GM06990 (cell line): ENCODE measurements around the gene PLXNB2.

Source experiments
- DNase-seq: peaks from one replicate; pipeline ENCODE4 v3.0.0-alpha.2; 2011; ENCODE audit not compliant: insufficient read length; ENCODE audit errors: extremely low read depth
- H3K27me3 ChIP-seq: replicated peaks from 2 replicates; pipeline ENCODE4 v1.6.0; 2011; ENCODE audit warnings: low read length; ENCODE audit not compliant: control insufficient read depth, insufficient read depth
- H3K36me3 ChIP-seq: 2 replicates; pipeline ENCODE4 v1.5.1; 2011; ENCODE audit warnings: low read length; ENCODE audit not compliant: control insufficient read depth, insufficient read depth
- H3K4me3 ChIP-seq: replicated peaks from 2 replicates; pipeline ENCODE4 v1.5.1; 2011; ENCODE audit warnings: low read depth, mild to moderate bottlenecking, control low read depth, low read length
- TF ChIP-seq, protein P1 (sequence below): IDR thresholded peaks from 2 replicates; pipeline ENCODE4 v1.5.1; 2011; ENCODE audit warnings: low read length, control low read depth, mild to moderate bottlenecking, inconsistent platforms; ENCODE audit not compliant: insufficient read depth, poor library complexity, severe bottlenecking

The PLXNB2 gene

DNA sequence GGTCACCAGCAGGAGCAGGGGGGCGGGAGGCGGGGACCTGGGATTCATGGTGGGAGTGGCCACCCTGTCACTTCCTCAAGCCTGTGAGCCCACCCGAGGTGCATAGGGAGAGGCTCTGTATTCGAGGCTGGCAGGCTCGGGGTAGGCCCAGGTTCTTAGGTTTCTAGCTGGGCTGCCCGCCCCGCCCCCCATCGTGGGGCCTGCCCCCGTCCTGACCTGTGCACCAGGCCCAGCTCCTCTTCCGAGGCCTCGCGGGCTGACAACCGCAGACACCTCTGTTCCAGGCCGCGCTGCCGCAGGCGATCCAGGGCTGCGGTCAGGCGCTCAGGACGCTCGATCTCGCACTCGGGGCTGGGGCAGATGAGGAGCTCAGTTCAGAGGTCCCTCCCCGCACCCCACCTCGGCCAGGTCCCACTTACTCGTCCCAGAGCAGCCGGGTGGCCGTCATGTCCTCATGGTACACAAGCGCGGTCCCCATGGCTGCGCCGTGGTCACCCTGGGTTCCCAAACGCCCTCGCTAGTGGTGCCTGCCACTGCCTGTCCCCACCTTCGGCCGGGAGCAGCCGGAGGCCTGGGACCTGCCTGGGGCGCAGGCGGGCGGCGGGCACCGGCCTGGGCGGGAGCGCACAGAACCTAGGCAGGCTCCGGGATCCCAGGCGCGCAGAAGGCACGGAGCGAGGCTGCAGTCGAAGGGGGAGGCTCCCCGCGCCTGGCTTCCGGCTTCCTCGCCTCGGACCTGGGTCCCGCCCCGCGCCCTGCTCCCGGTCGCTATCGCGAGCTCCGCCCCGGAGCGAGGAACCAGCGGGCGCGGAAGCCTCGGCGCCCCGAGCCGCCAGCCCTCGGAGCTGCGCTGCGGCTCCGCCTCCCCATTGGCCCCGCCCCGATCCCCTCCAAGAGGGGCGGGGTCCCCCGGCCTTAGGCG, 56.6 kb downstream of the PLXNB2 start, which contains the start of gene HDAC10:
TSS of gene HDAC10 (minus strand) at position 711 of the 922 bp plus-strand sequence. CDS start at position 478, 233 bp downstream.
- TF ChIP-seq, protein P1, sequence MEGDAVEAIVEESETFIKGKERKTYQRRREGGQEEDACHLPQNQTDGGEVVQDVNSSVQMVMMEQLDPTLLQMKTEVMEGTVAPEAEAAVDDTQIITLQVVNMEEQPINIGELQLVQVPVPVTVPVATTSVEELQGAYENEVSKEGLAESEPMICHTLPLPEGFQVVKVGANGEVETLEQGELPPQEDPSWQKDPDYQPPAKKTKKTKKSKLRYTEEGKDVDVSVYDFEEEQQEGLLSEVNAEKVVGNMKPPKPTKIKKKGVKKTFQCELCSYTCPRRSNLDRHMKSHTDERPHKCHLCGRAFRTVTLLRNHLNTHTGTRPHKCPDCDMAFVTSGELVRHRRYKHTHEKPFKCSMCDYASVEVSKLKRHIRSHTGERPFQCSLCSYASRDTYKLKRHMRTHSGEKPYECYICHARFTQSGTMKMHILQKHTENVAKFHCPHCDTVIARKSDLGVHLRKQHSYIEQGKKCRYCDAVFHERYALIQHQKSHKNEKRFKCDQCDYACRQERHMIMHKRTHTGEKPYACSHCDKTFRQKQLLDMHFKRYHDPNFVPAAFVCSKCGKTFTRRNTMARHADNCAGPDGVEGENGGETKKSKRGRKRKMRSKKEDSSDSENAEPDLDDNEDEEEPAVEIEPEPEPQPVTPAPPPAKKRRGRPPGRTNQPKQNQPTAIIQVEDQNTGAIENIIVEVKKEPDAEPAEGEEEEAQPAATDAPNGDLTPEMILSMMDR, result no peak
- H3K27me3 ChIP-seq, result no peaks in the 10 kb centered on the region
- peaks cover 18% of the 10 kb centered on the region for H3K36me3 ChIP-seq
- DNase-seq, result peak; percentile 88
- H3K4me3 ChIP-seq, result peak within 1 kb of the TSS; percentile 89

DNA sequence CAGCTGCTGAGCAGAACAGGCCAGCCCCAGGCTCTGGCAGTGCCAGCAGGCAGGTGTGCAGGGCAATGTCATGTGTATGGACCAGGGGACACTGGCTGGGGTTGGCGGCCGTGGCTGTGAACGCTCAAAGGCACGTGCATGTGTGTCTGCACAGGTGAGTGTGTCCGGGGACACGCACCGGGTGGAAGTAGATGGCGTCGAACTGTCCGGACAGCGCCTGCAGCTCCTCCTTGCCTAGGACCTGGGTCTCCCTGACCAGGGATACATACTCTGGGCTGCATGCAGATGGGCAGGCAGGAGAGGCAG, 57.2 kb downstream of the PLXNB2 start:
- TF ChIP-seq, protein P1, result no peak
- Histone ChIP-seq H3K27me3 (no peaks in the 10 kb centered on the region), H3K36me3 (peaks cover 20% of the 10 kb centered on the region), H3K4me3 (peak overlapping the region; percentile 89)
- DNase-seq, result no peak

DNA sequence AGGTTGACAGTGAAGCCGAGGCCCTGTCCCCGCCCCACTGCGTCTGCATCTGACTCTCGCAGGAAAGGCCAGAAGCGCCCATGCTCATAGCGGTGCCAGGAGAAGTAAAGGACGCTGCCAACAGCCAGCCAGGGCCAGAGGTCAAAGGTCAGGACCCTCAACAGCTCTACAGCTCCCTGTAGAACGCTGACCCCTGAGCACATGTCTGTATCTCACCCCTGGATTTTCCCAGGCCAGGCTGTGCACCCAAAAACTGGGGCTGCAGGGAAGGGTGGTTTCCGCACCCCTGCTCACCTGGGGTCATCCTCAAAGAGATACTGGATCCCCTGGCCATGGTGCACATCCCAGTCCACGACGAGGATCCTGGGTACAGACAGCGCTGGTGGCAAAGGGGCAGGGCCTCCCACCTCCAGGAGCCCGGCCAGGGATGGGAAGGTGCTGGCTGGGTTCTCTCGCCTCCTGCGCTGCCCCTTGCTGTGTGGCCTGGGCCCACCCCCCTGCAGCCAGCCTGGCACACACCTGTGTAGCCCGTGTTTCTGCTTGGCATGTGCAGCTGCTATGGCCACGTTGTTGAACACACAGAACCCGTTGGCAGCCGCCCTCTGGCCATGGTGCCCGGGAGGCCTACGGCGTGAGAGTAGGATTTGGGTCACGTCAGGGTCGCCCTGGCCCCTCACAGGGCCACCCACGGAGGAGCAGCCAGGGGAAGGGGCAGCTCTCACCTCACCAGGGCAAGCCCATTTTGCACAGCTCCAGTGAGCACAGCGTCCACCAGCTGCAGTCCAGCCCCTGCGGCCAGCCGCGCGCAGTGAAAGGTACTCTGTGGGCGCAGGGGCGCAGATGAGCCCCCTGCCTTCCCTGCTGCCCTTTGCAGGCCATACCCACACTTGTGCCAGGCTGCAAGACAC, 57.9 kb downstream of the PLXNB2 start:
- TF ChIP-seq, protein P1, result no peak
- no peak for DNase-seq
- Histone ChIP-seq H3K27me3 (no peaks in the 10 kb centered on the region), H3K36me3 (peaks cover 20% of the 10 kb centered on the region), H3K4me3 (peak overlapping the region; percentile 89)

DNA sequence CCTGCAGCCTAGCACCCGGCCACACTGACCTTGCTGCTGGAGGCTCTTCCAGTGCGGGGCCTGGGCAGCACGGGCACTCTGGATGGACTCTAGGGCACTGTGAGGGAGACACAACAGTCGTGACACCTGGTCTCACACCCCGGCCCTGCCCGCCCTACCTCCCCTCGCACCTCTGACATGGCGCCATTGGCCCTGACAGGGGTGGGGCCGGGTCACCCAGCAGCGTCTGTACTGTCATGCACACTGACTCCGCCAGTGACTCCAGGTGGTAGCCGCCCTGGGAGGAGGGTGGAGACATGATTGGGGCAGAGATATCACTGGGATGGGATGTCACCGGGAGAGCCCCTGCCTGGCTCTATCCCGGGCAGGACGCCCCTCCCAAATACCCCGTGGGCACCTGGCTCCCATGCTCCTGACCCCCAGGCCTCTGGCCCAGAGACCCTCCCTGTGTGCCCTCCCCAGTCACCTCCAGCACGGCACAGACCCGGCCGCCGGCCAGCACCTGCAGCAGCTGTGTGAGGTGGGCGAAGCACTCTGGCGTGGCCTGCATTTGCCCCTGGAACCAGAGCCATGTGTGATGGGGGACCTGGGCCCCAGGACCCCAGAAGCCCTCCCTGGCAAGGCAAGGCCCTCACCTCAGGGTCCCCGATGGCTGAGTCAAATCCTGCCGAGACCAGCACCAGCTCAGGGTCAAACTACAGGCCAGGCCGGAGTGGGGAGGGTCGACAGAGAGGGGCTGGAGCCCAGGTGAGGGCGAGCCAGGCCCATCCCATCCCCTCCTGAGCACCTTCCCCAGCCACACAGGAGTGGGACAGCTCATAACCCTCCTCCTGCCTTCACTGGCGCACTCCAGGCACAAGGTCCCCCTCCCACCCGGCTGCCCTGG, 59.0 kb downstream of the PLXNB2 start:
- peaks cover 20% of the 10 kb centered on the region for H3K36me3 ChIP-seq
- TF ChIP-seq, protein P1, result no peak
- DNase-seq, result no peak

DNA sequence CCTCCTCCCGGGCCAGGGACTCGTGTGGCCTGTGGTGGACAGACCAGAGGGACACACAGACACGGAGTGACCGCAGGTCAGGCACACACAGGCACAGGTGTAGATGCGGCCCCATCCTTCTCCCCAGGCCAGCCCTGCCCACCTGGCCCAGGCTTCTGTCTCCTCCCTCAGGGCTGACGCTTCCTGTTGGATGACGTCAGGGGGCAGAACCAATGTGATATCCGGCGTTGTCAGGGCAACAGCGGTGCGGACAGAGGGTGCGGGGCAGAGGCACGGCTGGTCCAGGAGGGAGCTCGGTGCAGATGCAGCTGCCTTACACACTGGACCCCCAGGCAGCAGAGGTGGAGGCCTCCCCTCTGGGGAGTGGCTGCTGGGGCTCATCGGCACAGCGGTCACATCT, 59.7 kb downstream of the PLXNB2 start:
- Histone ChIP-seq H3K36me3 (peaks cover 19% of the 10 kb centered on the region), H3K4me3 (no peak overlapping the region), H3K27me3 (no peaks in the 10 kb centered on the region)
- TF ChIP-seq, protein P1, result no peak
- peak; percentile 71 for DNase-seq

More for the DNA sequence above, 59.0 kb downstream of the PLXNB2 start:
- Histone ChIP-seq H3K27me3 (no peaks in the 10 kb centered on the region), H3K4me3 (no peak overlapping the region)
